Measurements from ENCODE around the gene ENTPD8. TPM values are rescaled to one million over a fixed set of nuclear protein-coding genes. Genes with fewer than 3 reads are reported as not detected.

ENTPD8 gene
- total RNA-seq, 1 experiment from 2014 or later: 0.77 TPM

- H3K4me1 Mint-ChIP-seq: no peaks in the 10 kb centered on the region
- no CpG with 5 or more reads among the region's 26 CpGs for WGBS (ENCODE audit: extremely low coverage, insufficient read length, low lambda C conversion rate)
- Histone ChIP-seq H2BK5ac (ENCODE audit: insufficient read length, low read length) (no peak overlapping the region), H3K23ac (ENCODE audit: insufficient read length, low read depth, low read length) (no peak overlapping the region), H3K27ac (ENCODE audit: insufficient read length, low read depth, low read length) (no peak overlapping the region), H3K27me3 (ENCODE audit: insufficient read depth, low read length) (no peaks in the 10 kb centered on the region), H2BK15ac (ENCODE audit: low read depth, low read length) (no peak overlapping the region), H3K79me1 (ENCODE audit: insufficient read depth, low read depth, low read length, poor library complexity, severe bottlenecking) (no peaks in the 10 kb centered on the region), H4K8ac (replicated peaks; ENCODE audit: insufficient read length, low read depth, low read length) (no peak overlapping the region), H3K18ac (ENCODE audit: insufficient read length, low read depth, low read length) (no peak overlapping the region), H2AFZ (ENCODE audit: low read length) (no peak overlapping the region), H3T11ph (ENCODE audit: low read length) (no peak overlapping the region), H3K14ac (ENCODE audit: insufficient read depth, low read length) (no peak overlapping the region; the same call in 1 of the 2 replicates), H4K91ac (ENCODE audit: insufficient read length, low read depth, low read length) (no peak overlapping the region), H2AK5ac (ENCODE audit: insufficient read length, low read length) (no peak overlapping the region), H3K79me2 (ENCODE audit: insufficient read depth, low read length) (no peaks in the 10 kb centered on the region), H2BK120ac (ENCODE audit: low read depth, low read length, poor library complexity, severe bottlenecking) (no peak overlapping the region), H3K4me2 (ENCODE audit: insufficient read depth, insufficient read length, low read length) (no peak overlapping the region), H3K23me2 (ENCODE audit: insufficient read length, low read depth, low read length, poor library complexity, severe bottlenecking) (no peaks in the 10 kb centered on the region), H3K4ac (ENCODE audit: low read depth, low read length) (no peak overlapping the region), H2BK20ac (ENCODE audit: low read depth, low read length, poor library complexity, severe bottlenecking) (no peak overlapping the region), H2BK12ac (ENCODE audit: insufficient read length, low read depth, low read length) (no peak overlapping the region), H3K4me1 (ENCODE audit: insufficient read depth, low read length) (no peaks in the 10 kb centered on the region), H3K9me3 (ENCODE audit: control insufficient read depth, low read depth, low read length) (no peaks in the 10 kb centered on the region), H4K20me1 (ENCODE audit: control insufficient read depth, insufficient read depth, insufficient read length) (no peaks in the 10 kb centered on the region), H3K56ac (ENCODE audit: insufficient read length, low read depth, low read length) (no peak overlapping the region), H3K9ac (ENCODE audit: extremely low read depth, insufficient read length, low read length) (no peak overlapping the region), H4K5ac (ENCODE audit: insufficient read length, low read depth, low read length) (no peak overlapping the region)
- peak overlapping the region in 1 of 3 experiments; percentile 89; a peak in 1 of 7 replicates for H3K27ac Mint-ChIP-seq
- H3K4me3 Mint-ChIP-seq: no peak overlapping the region
- DNase-seq: peak; percentile 28
- H3K36me3 Mint-ChIP-seq (ENCODE audit: insufficient read depth in 1 of 3, low read depth in 3 of 3): peaks cover 0 to 7% (median 3%) of the 10 kb centered on the region in 3 experiments; a peak in 4 of 7 replicates
- H3K27me3 Mint-ChIP-seq (ENCODE audit: low read depth): no peaks in the 10 kb centered on the region
- no peaks in the 10 kb centered on the region for H3K9me3 Mint-ChIP-seq
- TF ChIP-seq CTCF (conservative IDR thresholded peaks at IDR 0.05): no peak
Observed at GRCh38 chr9:137387891-137388560, 53.1 kb downstream of the ENTPD8 start.

Measured in H9 (cell line).